T-cell (primary cell): ENCODE results near the gene PTK6. TPM values are rescaled to one million over a fixed set of nuclear protein-coding genes. Genes with fewer than 3 reads are reported as not detected.

Source experiments
- ATAC-seq, 4 experiments: fragments of 200-7000 bp in 3 of 4; fragments of 150-1000 bp in 1 of 4; cut with Tn5 transposase; replicated peaks in 1 of 4; 1 replicate in 3 of 4; 2 replicates in 1 of 4; pipeline ENCODE4 v1.10.0; 2021; ENCODE audit warnings: moderate library complexity in 3 of 4, mild to moderate bottlenecking in 2 of 4, moderate number of reproducible peaks in 1 of 4
- CTCF ChIA-PET, 2 donors: fragments of 300-600 bp; sonication (Branson Sonifier 250); formaldehyde crosslinking; loops; one replicate each; lab custom pipeline; 2022; ENCODE audit warnings: antibody characterized with exemption in 2 of 2; lab: Charles Lee
- POLR2A ChIA-PET, 2 donors: fragments of 300-600 bp; sonication (Branson Sonifier 250); formaldehyde crosslinking; loops; one replicate each; lab custom pipeline; 2022; ENCODE audit warnings: antibody characterized with exemption in 2 of 2; lab: Charles Lee
- DNase-seq, 35 experiments: peaks; one replicate each; pipeline versions ENCODE4 v3.0.0 to v3.0.0-alpha.2; 2013 to 2023
- H3K27ac ChIP-seq: one replicate; pipeline ENCODE4 v1.5.1; 2013; ENCODE audit warnings: low read length
- H3K27me3 ChIP-seq, 2 experiments: replicated peaks in 1 of 2; 1 replicate in 1 of 2; 2 replicates in 1 of 2; pipeline versions ENCODE4 v1.6.1 to v1.7.0; 2013; ENCODE audit warnings: low read length in 1 of 2, mixed read lengths in 1 of 2; ENCODE audit not compliant: control insufficient read depth in 2 of 2, insufficient read depth in 2 of 2; ENCODE audit errors: extremely low read depth in 1 of 2
- H3K36me3 ChIP-seq, 2 donors: 1 replicate in 1 of 2; 2 replicates in 1 of 2; pipeline versions ENCODE4 v1.6.1 to v1.7.0; 2013; ENCODE audit warnings: low read length in 1 of 2; ENCODE audit not compliant: control insufficient read depth in 2 of 2, insufficient read depth in 1 of 2; ENCODE audit errors: extremely low read depth in 1 of 2
- H3K4me1 ChIP-seq, 2 experiments: 1 replicate in 1 of 2; 2 replicates in 1 of 2; pipeline versions ENCODE4 v1.6.1 to v1.7.0; 2013; ENCODE audit warnings: low read length in 2 of 2, mixed read lengths in 1 of 2; ENCODE audit not compliant: insufficient read depth in 2 of 2, control insufficient read depth in 1 of 2; ENCODE audit errors: extremely low read depth in 1 of 2
- H3K4me3 ChIP-seq, 2 donors: 1 replicate in 1 of 2; 2 replicates in 1 of 2; pipeline versions ENCODE4 v1.5.1 to v1.7.0; 2013; ENCODE audit warnings: mild to moderate bottlenecking in 2 of 2, low read length in 1 of 2, moderate library complexity in 1 of 2; ENCODE audit not compliant: control insufficient read depth in 1 of 2; ENCODE audit errors: extremely low read depth in 1 of 2
- H3K9me3 ChIP-seq: 2 replicates; pipeline ENCODE4 v1.7.0; 2013
- H3K27ac Mint-ChIP-seq, 2 donors: one replicate each; pipeline ENCODE4 v1.8.0; 2020 to 2021; ENCODE audit warnings: mild to moderate bottlenecking in 2 of 2, mixed read lengths in 2 of 2
- H3K27me3 Mint-ChIP-seq, 2 donors: one replicate each; pipeline ENCODE4 v1.8.0; 2021 to 2022; ENCODE audit warnings: mixed read lengths in 2 of 2
- H3K36me3 Mint-ChIP-seq: one replicate; pipeline ENCODE4 v1.8.0; 2021; ENCODE audit warnings: mixed read lengths
- H3K4me1 Mint-ChIP-seq, 3 donors: one replicate each; pipeline ENCODE4 v1.8.0; 2020 to 2022; ENCODE audit warnings: mixed read lengths in 3 of 3, mild to moderate bottlenecking in 1 of 3
- H3K4me3 Mint-ChIP-seq, 3 donors: one replicate each; pipeline ENCODE4 v1.8.0; 2020 to 2022; ENCODE audit warnings: mild to moderate bottlenecking in 3 of 3, mixed read lengths in 3 of 3, moderate library complexity in 3 of 3
- H3K9me3 Mint-ChIP-seq, 3 donors: one replicate each; pipeline ENCODE4 v1.8.0; 2020 to 2022; ENCODE audit warnings: mixed read lengths in 3 of 3
- WGBS: methylation state at CpG from one replicate; pipeline ENCODE4 v1.1.5; 2013; ENCODE audit warnings: missing lambda C conversion rate; ENCODE audit not compliant: insufficient coverage; 5-methylcytosine and 5-hydroxymethylcytosine counted together
- total RNA-seq, 35 experiments: library from RNA in 6 of 35; stranded (reverse) in 6 of 35; fragments of 120-200 nt in 1 of 35; gene quantifications; one replicate each; pipeline versions ENCODE4 v1.2.1 to v1.2.4 and lab custom pipeline; 2013 to 2026

Gene PTK6
- total RNA-seq, 5 donors from 2014 or later (not counting 1 experiment from before 2014, with no cell fraction given), result 0.15 to 0.47 (median 0.23) TPM

- no peak overlapping the region for H3K4me3 Mint-ChIP-seq
- no peak for ATAC-seq
- H3K4me1 Mint-ChIP-seq, result peaks cover 0 to 9% (median 0%) of the 10 kb centered on the region in 3 donors
- no peak overlapping the region for H3K27ac ChIP-seq
- H3K9me3 Mint-ChIP-seq, result no peaks in the 10 kb centered on the region
- peak in 1 of 35 experiments; percentile 2 for DNase-seq
- H3K9me3 ChIP-seq, result no peaks in the 10 kb centered on the region
- H3K36me3 ChIP-seq, result no peaks in the 10 kb centered on the region
- ChIA-PET CTCF (no interaction called here), POLR2A (interaction anchor here in 1 of 2 donors (0.6 kb wide), 2 partner anchors 7 to 10 kb away, joined by 3 to 4 read pairs; no protein-coding TSS in a partner anchor)
- no peaks in the 10 kb centered on the region for H3K36me3 Mint-ChIP-seq
- H3K27ac Mint-ChIP-seq, result no peak overlapping the region
- WGBS, result 82% methylated on average over 27 of the region's 39 CpGs
- H3K27me3 Mint-ChIP-seq, result no peaks in the 10 kb centered on the region
- peaks cover 0 to 7% of the 10 kb centered on the region in 2 experiments for H3K27me3 ChIP-seq
- no peak overlapping the region for H3K4me3 ChIP-seq
- H3K4me1 ChIP-seq, result no peaks in the 10 kb centered on the region
Observed at GRCh38 chr20:63529861-63530787, 7.1 kb downstream of the PTK6 start.

- no peak overlapping the region for H3K27ac ChIP-seq
- peaks cover 0 to 7% of the 10 kb centered on the region in 2 experiments for H3K27me3 ChIP-seq
- ATAC-seq (peak in 1 of 4 experiments; percentile 10), DNase-seq (no peak)
- 84% methylated on average over 23 of the region's 27 CpGs for WGBS
- Mint-ChIP-seq H3K4me3 (no peak overlapping the region), H3K27ac (no peak overlapping the region), H3K36me3 (no peaks in the 10 kb centered on the region), H3K27me3 (no peaks in the 10 kb centered on the region), H3K4me1 (peaks cover 2 to 10% (median 6%) of the 10 kb centered on the region in 3 donors), H3K9me3 (no peaks in the 10 kb centered on the region)
- CTCF ChIA-PET, result no interaction called here
- H3K4me1 ChIP-seq, result no peaks in the 10 kb centered on the region
- H3K36me3 ChIP-seq, result no peaks in the 10 kb centered on the region
- POLR2A ChIA-PET, result no interaction called here
- no peaks in the 10 kb centered on the region for H3K9me3 ChIP-seq
- no peak overlapping the region for H3K4me3 ChIP-seq
Observed at GRCh38 chr20:63529180-63529860, 7.9 kb downstream of the PTK6 start.

GRCh38 chr20:63527184-63527583 is 10.0 kb downstream of the PTK6 start:
- Mint-ChIP-seq H3K27ac (peak overlapping the region in 1 of 2 donors; percentile 54), H3K4me3 (no peak overlapping the region), H3K27me3 (no peaks in the 10 kb centered on the region), H3K36me3 (peaks cover 9% of the 10 kb centered on the region), H3K9me3 (no peaks in the 10 kb centered on the region), H3K4me1 (peaks cover 12 to 25% (median 20%) of the 10 kb centered on the region in 3 donors)
- peaks cover 0 to 6% of the 10 kb centered on the region in 2 experiments for H3K4me1 ChIP-seq
- no peak overlapping the region for H3K4me3 ChIP-seq
- H3K36me3 ChIP-seq, result peaks cover 4 to 11% of the 10 kb centered on the region in 2 donors
- no peak overlapping the region for H3K27ac ChIP-seq
- 85% methylated on average over 9 of the region's 9 CpGs for WGBS
- DNase-seq (no peak), ATAC-seq (no peak)
- H3K9me3 ChIP-seq, result no peaks in the 10 kb centered on the region
- ChIA-PET CTCF (no interaction called here), POLR2A (no interaction called here)
- peaks cover 0 to 9% of the 10 kb centered on the region in 2 experiments for H3K27me3 ChIP-seq

- no peaks in the 10 kb centered on the region for H3K9me3 ChIP-seq
- H3K36me3 ChIP-seq, result peaks cover 8 to 13% of the 10 kb centered on the region in 2 donors
- peaks cover 3 to 18% of the 10 kb centered on the region in 2 experiments for H3K4me1 ChIP-seq
- no peaks in the 10 kb centered on the region for H3K27me3 Mint-ChIP-seq
- no peak for DNase-seq
- peaks cover 0 to 9% of the 10 kb centered on the region in 2 experiments for H3K27me3 ChIP-seq
- no peak overlapping the region for H3K4me3 Mint-ChIP-seq
- H3K9me3 Mint-ChIP-seq, result no peaks in the 10 kb centered on the region
- no peak overlapping the region for H3K27ac ChIP-seq
- CTCF ChIA-PET, result no interaction called here
- peaks cover 15 to 29% (median 20%) of the 10 kb centered on the region in 3 donors for H3K4me1 Mint-ChIP-seq
- H3K36me3 Mint-ChIP-seq, result peaks cover 9% of the 10 kb centered on the region
- no CpG with 5 or more reads among the region's 2 CpGs for WGBS
- POLR2A ChIA-PET, result no interaction called here
- no peak overlapping the region for H3K4me3 ChIP-seq
- H3K27ac Mint-ChIP-seq, result no peak overlapping the region
- no peak for ATAC-seq
Observed at GRCh38 chr20:63525971-63526370, 11.2 kb downstream of the PTK6 start.

- H3K36me3 ChIP-seq, result peaks cover 8 to 13% of the 10 kb centered on the region in 2 donors
- Mint-ChIP-seq H3K4me1 (peaks cover 15 to 29% (median 20%) of the 10 kb centered on the region in 3 donors), H3K4me3 (no peak overlapping the region), H3K27ac (no peak overlapping the region), H3K9me3 (no peaks in the 10 kb centered on the region), H3K27me3 (no peaks in the 10 kb centered on the region), H3K36me3 (peaks cover 9% of the 10 kb centered on the region)
- no peak overlapping the region for H3K4me3 ChIP-seq
- H3K9me3 ChIP-seq, result no peaks in the 10 kb centered on the region
- DNase-seq (no peak), ATAC-seq (no peak)
- ChIA-PET CTCF (no interaction called here), POLR2A (no interaction called here)
- no peak overlapping the region for H3K27ac ChIP-seq
- WGBS, result 74% methylated on average over 2 of the region's 3 CpGs
- peaks cover 0 to 5% of the 10 kb centered on the region in 2 experiments for H3K27me3 ChIP-seq
- H3K4me1 ChIP-seq, result peaks cover 3 to 18% of the 10 kb centered on the region in 2 experiments
Observed at GRCh38 chr20:63525185-63525584, 12.0 kb downstream of the PTK6 start.

- no peak overlapping the region for H3K4me3 ChIP-seq
- H3K36me3 Mint-ChIP-seq, result peaks cover 9% of the 10 kb centered on the region
- no peaks in the 10 kb centered on the region for H3K27me3 Mint-ChIP-seq
- H3K4me3 Mint-ChIP-seq, result peak overlapping the region; percentile 21 to 76 (median 70)
- DNase-seq (no peak), ATAC-seq (no peak)
- CTCF ChIA-PET, result interaction anchor here in 1 of 2 donors (0.6 kb wide), 1 partner anchor 326 kb away, joined by 3 read pairs; no protein-coding TSS in a partner anchor
- POLR2A ChIA-PET, result interaction anchor here in 1 of 2 donors (0.5 to 0.6 kb wide), 3 partner anchors 8 to 313 kb away, joined by 3 to 8 read pairs (median 4); no protein-coding TSS in a partner anchor
- H3K9me3 Mint-ChIP-seq, result no peaks in the 10 kb centered on the region
- WGBS, result 100% methylated on average over 1 of the region's 11 CpGs
- no peaks in the 10 kb centered on the region for H3K9me3 ChIP-seq
- no peak overlapping the region for H3K27ac ChIP-seq
- peaks cover 8 to 13% of the 10 kb centered on the region in 2 donors for H3K36me3 ChIP-seq
- H3K4me1 ChIP-seq, result peaks cover 7 to 30% of the 10 kb centered on the region in 2 experiments
- H3K27ac Mint-ChIP-seq, result no peak overlapping the region
- peaks cover 0 to 16% of the 10 kb centered on the region in 2 experiments for H3K27me3 ChIP-seq
- peaks cover 17 to 34% (median 20%) of the 10 kb centered on the region in 3 donors for H3K4me1 Mint-ChIP-seq
Observed at GRCh38 chr20:63522981-63523611, 14.1 kb downstream of the PTK6 start.
